ENCODE results near the gene SUPT3H.

SUPT3H gene

DNA sequence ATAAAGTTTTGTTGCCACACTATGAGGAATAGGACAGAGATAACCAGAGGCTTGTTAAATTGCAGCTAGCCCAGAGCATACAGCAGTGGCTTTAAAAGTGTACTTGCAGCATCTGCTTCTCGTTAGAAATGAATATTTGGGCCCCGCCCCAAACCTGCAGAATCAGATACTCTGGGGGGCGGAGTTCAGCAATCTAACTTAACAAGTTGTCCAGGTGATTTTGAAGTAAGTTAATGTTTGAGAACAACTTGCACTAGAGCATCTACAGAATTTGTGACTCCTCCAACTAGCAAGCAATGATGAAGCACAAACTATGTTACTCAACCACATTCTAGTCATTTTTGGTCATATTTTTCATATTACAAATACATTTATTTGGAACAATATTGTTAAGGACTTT is 10.6 kb upstream of the SUPT3H start:
- peak; percentile 38 for DNase-seq (ENCODE audit: low spot score)

DNA sequence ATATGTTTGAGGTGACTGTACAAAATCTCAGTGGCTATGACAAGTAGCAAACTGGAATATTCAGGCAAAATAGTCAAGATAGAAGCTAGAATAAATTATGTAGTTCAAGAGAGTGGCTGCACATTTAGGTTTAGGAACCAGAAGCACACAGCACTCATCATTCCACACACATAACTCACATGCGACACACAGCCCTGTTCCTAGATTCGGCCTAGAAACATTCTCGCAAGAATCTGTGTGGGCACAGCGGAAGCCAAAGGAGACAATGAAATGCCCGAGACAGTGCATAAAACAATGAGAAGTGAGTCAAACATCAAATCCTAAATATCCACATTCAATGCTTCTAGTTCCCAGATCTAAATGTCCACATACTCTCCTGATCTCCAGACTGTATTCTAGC is 9.5 kb upstream of the SUPT3H start:
- peak; percentile 41 for DNase-seq (ENCODE audit: low spot score)

DNA sequence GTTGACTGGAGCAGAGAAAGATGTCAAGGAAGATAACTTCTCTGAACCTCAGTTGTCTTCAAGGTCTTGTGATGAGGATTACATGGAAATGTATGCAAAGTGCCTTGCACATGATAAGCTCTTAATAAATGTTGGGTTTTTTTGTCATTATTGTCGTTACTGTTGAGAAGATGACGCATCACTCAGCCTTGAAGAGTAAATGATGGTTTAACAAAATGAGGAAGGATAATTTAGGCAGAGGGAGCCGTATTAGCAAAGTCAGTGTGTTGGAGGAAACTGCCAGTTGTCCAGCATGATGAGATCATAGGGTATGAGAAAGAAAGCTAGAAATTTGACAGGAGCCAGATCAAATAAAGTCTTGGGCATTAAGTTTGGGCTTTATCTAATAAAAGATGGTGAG is 8.8 kb upstream of the SUPT3H start:
- DNase-seq (ENCODE audit: low spot score): no peak

DNA sequence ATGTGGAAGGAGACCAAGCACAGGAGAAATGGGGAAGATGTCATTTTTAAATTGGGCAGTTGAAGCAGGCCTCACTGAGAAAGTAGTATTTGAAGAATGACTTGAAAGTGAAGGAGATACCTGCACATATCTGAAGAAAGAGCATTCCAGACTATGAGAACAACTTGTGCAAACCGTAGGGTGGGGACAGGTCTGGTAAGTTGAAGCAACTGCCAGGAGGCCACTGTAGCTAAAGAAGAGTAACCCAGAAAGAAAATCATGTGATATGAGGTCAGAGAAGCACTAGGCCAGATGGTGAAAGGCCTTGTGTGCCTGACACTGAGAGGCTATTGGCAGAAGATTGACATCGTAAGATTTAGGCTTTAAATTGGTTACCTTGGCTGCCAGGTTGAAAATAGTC is 4.7 kb upstream of the SUPT3H start:
- no peak for DNase-seq (ENCODE audit: low spot score)

DNA sequence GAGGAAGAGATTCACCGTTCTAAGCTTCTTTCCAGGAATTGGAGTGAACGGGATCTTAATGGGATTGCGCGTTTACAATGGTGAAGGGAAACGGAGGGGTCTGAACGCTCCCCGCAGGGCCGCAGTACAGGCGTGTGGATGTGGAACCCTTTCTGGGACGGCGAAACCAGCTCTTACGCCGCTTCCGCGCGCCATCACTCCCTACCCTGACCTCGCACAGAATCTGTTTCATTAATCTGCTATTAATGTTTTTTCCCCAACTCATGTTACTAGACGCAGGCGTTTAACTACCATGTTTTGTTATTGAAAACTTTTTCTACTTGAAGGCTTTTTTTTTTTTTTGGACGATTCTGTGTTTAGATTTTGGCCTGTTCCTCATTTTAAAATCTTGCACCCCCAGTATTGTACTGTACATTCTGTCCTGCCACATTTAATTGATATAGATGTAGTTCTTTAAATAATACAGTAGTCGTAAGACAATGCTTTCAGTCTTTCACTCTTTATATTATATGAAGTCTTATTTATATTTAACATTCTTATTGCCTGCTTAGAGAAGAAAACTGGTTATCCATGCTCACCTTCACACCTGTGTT is 696 bp upstream of the SUPT3H start:
- DNase-seq (ENCODE audit: low spot score): peak; percentile 14

DNA sequence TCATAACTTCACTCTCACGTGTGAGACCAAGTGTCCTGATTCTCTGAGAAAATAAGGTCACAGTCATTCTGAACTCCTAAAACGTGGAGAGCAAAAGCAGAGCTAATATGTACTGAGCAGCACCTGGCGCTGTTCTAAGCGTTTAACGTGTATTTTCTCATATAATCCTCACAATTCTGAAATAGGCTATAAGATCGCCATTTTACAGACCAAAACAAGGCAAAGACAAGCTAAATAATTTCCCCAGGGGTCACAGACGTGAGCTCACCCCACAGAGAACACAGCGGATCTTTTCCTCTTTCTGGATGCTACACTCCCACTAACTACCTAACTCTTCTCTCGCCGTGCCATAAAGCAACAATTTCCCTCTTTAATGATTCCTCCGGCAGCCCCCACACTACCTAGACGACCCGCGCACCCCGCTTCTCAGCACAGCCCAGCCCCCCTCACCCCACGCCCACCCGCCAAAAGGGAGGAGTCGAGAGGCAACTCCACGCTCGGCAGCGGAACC is 636 bp downstream of the SUPT3H start:
- no peak for DNase-seq (ENCODE audit: low spot score)

DNA sequence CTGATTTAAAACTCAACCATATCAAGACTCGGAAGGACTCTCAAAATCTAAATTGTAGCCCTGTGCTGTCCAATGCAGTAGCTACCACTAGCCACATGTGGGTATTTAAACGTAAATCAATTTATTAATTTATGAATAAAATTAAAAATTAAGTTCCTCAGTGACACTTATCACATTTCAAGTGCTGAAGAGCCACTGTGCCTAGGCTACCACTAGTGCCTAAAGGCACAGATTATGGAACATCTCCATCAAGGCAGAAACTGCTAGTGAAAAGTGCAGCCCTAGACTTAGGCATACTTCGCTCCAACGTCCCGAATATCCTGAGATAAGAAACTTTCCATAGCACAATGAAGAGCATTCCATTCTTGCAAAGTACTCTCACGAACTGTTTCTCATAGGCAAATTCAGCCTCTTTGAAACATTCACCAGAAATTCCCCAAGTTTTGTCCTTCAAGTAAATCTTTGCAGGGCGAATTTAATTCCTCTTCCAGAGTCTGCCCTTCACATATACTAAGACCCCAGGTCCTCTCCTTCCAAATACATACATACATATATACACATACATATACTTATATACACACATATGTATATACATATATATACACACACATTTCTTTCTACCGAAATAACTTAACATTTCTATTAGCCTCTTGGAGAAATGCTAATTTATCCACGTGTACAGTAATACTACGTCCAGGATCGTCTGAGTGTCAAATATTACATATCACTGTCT is 1.3 kb downstream of the SUPT3H start:
- DNase-seq (ENCODE audit: low spot score): peak; percentile 7

DNA sequence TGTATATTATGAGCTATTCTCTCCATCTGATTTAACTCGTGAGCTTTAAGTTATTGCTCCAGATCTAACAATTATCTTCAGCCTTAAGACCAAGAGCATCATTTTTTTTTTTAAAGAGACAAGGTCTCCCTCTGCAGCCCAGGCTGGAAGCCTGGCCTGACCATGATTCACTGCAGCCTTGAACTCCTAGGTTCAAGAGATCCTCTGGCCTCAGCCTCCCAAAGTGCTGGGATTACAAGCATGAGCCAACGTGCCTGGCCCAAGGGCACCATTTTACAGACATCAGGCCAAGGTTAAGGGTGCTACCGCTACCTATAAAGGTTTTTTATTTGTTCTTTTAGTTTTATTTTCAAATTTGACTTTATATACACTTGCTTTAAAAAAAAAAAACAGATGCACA is 2.3 kb downstream of the SUPT3H start:
- no peak for DNase-seq (ENCODE audit: low spot score)

DNA sequence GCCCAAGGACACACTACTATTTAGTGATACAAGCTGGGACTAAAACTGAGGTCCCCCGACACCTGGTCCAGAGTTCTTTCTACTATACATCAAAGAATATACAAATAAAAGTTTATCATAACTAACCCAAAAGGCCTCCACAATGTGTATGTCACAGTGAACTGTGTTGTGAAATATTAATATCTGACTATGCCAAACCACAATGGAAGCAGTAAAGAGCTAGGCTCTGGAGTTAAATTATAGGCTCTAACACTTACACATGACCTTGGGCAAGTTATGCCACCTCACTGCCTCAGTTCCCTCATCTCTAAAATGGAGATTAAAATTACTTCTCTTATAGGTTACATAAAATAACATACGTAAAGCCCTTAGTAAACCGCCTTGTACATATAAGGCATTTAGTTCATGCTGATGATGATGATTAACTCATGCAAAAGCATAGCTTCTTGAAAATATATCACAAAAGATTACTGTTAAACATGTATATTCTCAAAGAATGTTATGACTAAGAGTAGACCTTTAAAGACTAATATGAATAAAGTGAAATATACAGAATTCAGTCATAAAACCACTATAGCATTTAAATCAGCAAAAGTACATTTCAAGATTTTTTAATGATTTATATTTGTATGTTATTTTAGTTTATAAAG is 5.7 kb downstream of the SUPT3H start:
- no peak for DNase-seq (ENCODE audit: low spot score)

DNA sequence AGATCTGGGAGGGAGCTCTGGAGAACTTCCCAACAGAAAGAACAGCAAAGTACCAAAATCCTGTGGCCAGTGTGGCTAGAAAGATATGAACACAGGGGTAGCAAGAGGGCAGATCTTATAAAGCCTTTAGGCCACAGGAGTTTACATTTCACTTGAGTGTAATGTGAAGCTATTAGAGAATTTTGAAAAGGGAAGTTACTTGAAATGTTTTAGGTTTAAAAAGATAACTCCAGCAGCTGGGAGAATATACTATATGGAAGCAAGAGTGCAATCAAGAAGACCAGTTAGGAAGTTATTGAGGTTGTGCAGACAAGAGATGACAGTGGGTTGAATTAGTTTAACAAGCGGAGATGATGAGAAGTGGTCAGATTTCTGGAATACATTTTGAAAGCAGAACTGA is 7.9 kb downstream of the SUPT3H start:
- DNase-seq (ENCODE audit: low spot score): no peak

DNA sequence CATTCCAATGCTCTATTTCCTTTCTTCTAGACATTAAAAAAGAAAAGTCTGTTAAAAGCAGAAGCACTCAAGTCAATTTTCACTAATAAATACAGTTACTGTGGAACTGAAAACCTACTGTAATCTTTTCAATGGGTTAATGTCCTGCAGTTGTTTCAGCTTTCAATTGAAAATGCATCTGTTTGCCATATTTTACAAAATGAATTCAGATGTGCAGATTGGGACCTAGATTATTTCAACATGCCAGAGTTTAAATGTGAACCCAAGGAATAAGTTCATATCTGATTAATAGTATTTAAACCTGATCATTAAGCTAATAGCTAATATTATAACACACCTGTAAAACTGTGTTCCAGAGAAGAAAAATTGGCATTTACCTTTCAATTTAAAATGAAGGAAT is 9.7 kb downstream of the SUPT3H start:
- DNase-seq (ENCODE audit: low spot score): no peak

DNA sequence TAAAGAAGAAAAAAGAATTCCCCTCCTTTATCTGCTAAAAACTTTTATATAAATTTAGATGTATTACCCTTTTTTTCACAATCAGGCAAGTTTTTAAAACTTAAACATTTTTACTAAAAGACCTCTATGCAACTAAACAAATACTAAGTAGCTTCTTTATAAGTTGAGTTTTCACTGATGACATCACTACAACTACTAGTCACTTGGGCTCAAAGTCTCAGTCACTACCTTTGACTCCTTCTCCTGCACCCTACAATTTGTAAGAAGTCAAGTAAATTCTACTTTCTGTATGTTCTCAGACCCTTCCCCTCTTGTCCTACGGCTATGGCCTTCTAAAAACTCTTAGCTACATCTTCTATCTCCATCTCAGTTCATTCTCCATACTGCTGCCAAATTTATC is 11.2 kb downstream of the SUPT3H start:
- DNase-seq (ENCODE audit: low spot score): no peak

DNA sequence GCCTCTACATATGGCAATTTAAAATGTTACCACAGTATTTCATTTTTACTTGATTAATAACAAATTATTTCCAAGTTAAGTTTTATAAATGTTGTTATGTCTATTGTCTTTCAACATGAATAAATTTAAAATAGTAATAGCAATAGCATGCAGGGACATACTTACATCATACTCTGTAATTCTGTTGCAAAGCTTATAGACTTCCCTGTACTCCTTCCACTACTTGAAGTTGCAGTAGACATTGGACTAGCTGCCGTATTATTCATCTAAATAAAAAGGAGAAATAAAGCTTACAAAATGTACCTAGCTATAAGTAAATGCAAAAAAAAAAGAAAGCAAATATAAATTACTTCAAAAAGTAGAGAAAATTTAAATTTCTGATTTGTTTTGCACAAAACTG is 12.7 kb downstream of the SUPT3H start:
- DNase-seq (ENCODE audit: low spot score): no peak

DNA sequence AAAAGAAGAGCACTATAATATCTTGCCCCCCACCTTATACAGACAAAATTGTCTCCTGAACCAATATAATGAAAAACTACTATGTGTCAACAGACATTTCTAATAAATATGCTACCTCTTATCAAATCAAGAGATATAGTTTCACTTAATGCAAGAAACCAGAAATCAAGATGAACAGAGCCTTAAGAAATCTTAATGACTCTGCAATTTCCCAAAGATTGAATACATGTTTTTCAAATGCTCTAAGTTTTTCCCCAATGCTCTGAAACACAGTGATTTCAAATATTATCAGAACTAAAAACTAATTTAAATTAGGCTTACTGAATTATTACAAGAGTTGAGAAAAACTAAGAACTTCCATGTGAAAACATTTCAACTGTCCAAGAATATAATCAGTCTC is 13.3 kb downstream of the SUPT3H start:
- no peak for DNase-seq (ENCODE audit: low spot score)

DNA sequence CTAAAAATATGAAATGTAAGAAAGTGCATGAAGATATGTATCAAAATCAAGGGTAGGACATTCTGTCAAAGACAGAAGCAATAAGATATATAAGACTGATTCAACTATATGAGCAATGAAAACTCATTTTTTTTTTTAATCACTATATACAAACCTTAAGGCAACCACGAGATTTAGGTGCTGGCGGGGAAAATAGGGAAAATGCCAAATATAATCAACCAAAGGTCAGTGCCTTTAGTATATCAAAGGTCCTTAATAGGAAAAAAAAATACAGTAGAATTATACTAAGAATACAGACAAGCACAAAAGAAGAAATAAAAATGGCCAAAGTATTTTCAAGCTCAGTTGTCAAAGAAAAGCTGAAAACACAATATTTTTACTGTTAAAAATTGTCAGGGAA is 24.1 kb downstream of the SUPT3H start:
- no peak for DNase-seq (ENCODE audit: low spot score)

DNA sequence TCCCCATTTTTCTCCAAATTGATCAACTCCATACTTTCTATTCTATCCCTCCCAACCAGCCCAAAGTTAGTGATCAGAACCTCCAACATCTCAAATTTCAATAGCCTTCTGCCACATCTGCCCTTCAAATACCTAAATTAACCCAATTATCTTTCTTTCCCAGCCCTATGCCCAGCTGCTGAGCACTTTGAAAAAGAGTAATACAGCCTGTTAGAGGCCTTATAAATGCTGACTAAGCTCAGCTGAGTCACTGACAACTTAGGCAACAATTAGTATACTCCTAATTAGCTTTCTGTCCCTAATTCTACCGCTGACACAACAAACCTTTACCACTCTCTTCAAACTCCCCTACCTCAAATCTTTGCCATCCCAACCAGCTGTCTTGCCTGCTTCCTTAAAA is 26.1 kb downstream of the SUPT3H start:
- DNase-seq (ENCODE audit: low spot score): no peak

DNA sequence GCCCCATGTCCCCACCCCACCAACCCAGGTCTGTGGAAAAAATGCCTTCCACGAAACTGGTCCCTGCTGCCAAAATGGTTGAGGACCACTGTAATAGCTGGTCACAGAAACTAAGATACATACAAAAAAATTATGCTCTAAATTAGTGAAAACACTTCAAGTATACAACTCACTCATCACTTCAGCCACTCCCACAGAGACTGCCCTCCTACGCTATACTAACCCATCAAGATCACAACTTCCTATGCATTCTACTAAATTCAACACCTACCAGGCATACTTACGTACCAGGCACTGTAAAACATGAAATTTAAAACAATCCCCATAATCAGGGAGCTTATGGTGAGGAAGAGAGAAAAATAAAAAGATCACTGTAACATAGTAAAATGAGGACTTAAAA is 26.7 kb downstream of the SUPT3H start:
- no peak for DNase-seq (ENCODE audit: low spot score)

DNA sequence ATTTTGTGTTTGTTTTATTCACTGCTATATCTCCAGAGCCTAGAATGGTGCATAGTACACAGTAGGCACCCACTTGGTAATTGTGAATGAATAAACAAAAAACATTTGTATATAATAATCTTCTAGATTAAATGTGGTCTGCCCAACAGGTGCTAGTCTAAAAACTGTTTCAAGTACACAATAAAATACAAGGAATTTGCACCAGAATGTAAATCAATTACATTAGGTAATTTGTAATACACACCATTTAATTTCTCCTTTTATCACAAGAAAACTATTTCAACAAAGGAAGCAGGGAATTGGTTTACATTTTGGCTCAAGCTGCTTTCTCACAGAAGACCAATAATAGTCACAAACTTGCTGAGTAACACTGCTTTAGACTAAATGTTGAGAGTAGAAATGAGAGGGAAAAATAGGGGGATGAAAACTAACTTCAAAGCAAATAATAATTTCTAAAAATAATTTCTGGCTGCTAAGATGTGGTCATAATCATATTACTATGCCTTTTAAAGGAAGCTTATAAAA is 27.5 kb downstream of the SUPT3H start:
- DNase-seq (ENCODE audit: low spot score): no peak

DNA sequence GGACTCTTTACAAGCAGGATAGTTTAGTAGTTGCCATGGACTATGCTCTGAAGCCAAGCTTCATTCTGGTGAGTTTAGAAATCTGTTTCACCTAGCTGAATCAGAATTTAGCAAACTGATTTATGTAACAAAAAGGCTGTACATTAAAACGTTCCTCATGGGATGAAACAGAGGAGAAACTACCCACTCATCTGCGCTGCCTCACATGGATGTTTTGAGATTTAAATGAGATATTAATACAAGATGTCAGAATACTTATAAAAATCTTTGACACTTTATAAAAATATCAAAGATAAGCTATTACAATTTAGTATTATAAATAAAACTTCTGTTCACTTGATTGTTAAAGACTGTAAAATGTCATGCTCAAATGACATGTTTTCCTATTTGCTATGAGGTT is 32.8 kb downstream of the SUPT3H start:
- no peak for DNase-seq (ENCODE audit: low spot score)

DNA sequence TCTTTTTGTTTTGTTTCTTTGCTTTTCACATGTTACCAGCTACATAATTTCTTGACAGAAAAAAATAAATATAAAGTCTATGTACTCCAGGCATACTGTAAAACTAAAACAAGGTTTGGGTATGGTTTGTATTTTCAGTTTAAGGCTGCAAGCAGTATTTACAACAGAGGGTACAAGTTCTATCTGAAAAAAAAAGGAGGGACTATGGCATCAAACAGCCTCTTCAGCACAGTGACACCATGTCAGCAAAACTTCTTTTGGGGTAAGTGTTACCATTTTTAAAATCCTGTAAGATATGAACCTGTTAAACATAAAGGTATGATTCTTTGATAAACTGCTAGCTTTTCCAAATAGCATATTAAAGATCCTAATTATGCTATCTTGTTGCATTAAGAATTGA is 49.2 kb downstream of the SUPT3H start:
- no peak for DNase-seq (ENCODE audit: low spot score)

DNA sequence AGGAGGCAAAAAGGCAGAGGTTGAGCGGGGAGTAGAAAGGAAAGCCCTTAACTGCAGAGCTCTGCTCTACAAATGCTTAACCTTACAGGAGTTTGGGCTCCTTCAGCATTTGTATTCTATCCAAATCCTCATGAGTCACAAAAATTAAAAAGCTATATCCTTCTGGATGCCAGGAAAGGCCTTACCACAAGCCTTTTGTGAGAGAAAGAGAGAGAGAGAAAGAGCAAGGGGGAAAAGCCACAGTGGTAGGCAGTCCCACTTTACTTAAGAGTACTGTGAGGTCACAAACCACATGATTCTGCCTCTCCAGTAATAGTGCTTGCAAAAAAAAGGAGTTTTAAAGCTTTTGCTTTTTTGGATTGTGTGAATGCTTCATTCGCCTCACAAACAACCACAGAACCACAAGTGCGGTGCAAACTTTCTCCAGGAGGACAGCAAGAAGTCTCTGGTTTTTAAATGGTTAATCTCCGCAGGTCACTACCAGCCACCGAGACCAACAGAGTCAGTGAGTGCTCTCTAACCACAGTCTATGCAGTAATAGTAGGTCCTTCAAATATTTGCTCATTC is 49.7 kb downstream of the SUPT3H start, which contains the start of gene RUNX2:
Gene RUNX2 (plus strand): TSS at position 375 of the 567 bp plus-strand sequence. CDS start 397 bp downstream, outside the sequence.
- DNase-seq (ENCODE audit: low spot score): peak; percentile 62

DNA sequence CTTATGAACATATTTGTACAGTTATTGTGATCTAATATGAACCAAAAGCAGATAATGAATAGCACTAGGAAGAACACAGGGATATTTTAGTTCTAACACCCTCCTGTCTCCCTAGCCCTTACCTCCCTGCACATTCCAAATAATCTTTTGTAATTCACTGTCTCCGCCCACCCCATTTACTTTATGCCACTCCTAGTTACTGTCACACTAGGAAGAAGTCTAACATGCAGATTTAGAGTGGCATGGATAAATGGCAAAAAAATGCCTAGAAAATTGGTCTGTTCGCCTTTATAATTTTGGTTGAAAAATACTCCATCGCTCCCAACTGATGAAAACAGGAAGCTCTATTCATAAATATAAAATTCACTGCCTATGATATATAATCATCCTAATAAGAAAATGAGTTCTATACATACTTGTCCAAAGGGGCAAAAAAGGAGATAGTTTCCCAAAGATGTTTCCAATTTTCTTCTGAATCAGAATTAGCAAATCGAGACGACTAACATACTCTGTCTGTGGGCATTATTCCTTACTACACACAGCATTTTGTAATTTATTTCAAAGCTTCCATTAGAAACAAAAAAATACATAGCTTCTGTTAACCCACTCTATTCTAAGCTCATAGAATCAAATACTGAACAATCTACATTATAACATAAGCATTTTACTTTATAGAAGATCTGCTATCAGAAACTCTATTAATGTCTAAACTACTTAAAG is 50.9 kb downstream of the SUPT3H start:
- DNase-seq (ENCODE audit: low spot score): no peak

Measured in AG08395 (cell line).